Neural cell (in vitro differentiated cells): Measurements from ENCODE around the gene KANSL3. TPM values are rescaled to one million over a fixed set of nuclear protein-coding genes. Genes with fewer than 3 reads are reported as not detected.

Experiments
- H2AFZ ChIP-seq: fragments of 200-600, 300-800 bp; sonication (generic), shearing (Covaris generic); 2 replicates; pipeline ENCODE4 v1.6.0; 2014; ENCODE audit warnings: low read depth, mild to moderate bottlenecking, antibody characterized with exemption, low read length, moderate library complexity
- H3F3A ChIP-seq: fragments of 200-600 bp; shearing (Covaris generic); 2 replicates; pipeline ENCODE4 v1.6.1; 2016; ENCODE audit warnings: mild to moderate bottlenecking, moderate library complexity, mixed read lengths, antibody characterized with exemption, low read length; ENCODE audit not compliant: insufficient read depth, poor library complexity, severe bottlenecking
- H3K27ac ChIP-seq: fragments of 200-600, 300-800 bp; sonication (generic), shearing (Covaris generic); 2 replicates; pipeline ENCODE4 v1.5.1; 2014; ENCODE audit warnings: mild to moderate bottlenecking, low read length, moderate library complexity
- H3K27me3 ChIP-seq: fragments of 300-800, 200-600 bp; sonication (generic), shearing (Covaris generic); 2 replicates; pipeline ENCODE4 v1.6.0; 2014; ENCODE audit warnings: mild to moderate bottlenecking, low read depth, low read length, moderate library complexity; ENCODE audit not compliant: insufficient read depth
- H3K36me3 ChIP-seq: fragments of 300-800, 200-600 bp; sonication (generic), shearing (Covaris generic); 2 replicates; pipeline ENCODE4 v1.5.1; 2014; ENCODE audit warnings: mild to moderate bottlenecking, antibody characterized with exemption, low read length, moderate library complexity; ENCODE audit not compliant: insufficient read depth
- H3K4me2 ChIP-seq: fragments of 300-800, 200-600 bp; sonication (generic), shearing (Covaris generic); 2 replicates; pipeline ENCODE4 v1.6.0; 2014; ENCODE audit warnings: mild to moderate bottlenecking, low read length
- H3K4me3 ChIP-seq: fragments of 300-800, 200-600 bp; sonication (generic), shearing (Covaris generic); 2 replicates; pipeline ENCODE4 v1.5.1; 2014; ENCODE audit warnings: mild to moderate bottlenecking, low read length, moderate library complexity
- H3K79me2 ChIP-seq: fragments of 200-600 bp; shearing (Covaris generic); replicated peaks from 2 replicates; pipeline ENCODE4 v1.6.0; 2014; ENCODE audit warnings: mild to moderate bottlenecking, low read length, moderate library complexity; ENCODE audit not compliant: insufficient read depth
- H3K9ac ChIP-seq: fragments of 300-800, 200-600 bp; sonication (generic), shearing (Covaris generic); 2 replicates; pipeline ENCODE4 v1.6.1; 2016; ENCODE audit warnings: mild to moderate bottlenecking, low read length, mixed read lengths
- H3K9me2 ChIP-seq: fragments of 200-600 bp; shearing (Covaris generic); 2 replicates; pipeline ENCODE4 v1.6.1; 2016; ENCODE audit warnings: mild to moderate bottlenecking, low read length, mixed read lengths; ENCODE audit not compliant: insufficient read depth
- H3K9me3 ChIP-seq: fragments of 200-600, 300-800 bp; sonication (generic), shearing (Covaris generic); 2 replicates; pipeline ENCODE4 v1.6.1; 2016; ENCODE audit warnings: mild to moderate bottlenecking, mixed run types, low read length, moderate library complexity, mixed read lengths
- H4K20me1 ChIP-seq: fragments of 200-600 bp; shearing (Covaris generic); 2 replicates; pipeline ENCODE4 v1.6.1; 2016; ENCODE audit warnings: mild to moderate bottlenecking, mixed run types; ENCODE audit not compliant: insufficient read depth
- EP300 ChIP-seq: fragments of 450-650 bp; conservative IDR thresholded peaks from 2 replicates; pipeline ENCODE4 v1.6.1; 2014; ENCODE audit warnings: antibody characterized with exemption, mild to moderate bottlenecking, moderate library complexity; ENCODE audit not compliant: poor library complexity, severe bottlenecking
- EZH2 ChIP-seq: fragments of 200-600, 300-800 bp; shearing (Covaris generic), sonication (generic); IDR thresholded peaks from 2 replicates; pipeline ENCODE4 v1.6.1; 2014; ENCODE audit warnings: antibody characterized with exemption, low read length, borderline replicate concordance, mild to moderate bottlenecking; ENCODE audit not compliant: insufficient read depth, poor library complexity, severe bottlenecking
- MXI1 ChIP-seq: fragments of 450-650 bp; conservative IDR thresholded peaks from 2 replicates; pipeline ENCODE4 v1.6.1; 2014; ENCODE audit warnings: antibody characterized with exemption, mild to moderate bottlenecking; ENCODE audit not compliant: poor library complexity, severe bottlenecking
- POLR2AphosphoS5 ChIP-seq: IDR thresholded peaks from 2 replicates; pipeline ENCODE4 v1.6.1; 2012
- RAD21 ChIP-seq: fragments of 450-650 bp; conservative IDR thresholded peaks from 2 replicates; pipeline ENCODE4 v1.6.1; 2014; ENCODE audit warnings: antibody characterized with exemption, mild to moderate bottlenecking, moderate library complexity
- SMC3 ChIP-seq: fragments of 450-650 bp; conservative IDR thresholded peaks from 2 replicates; pipeline ENCODE4 v1.6.1; 2014; ENCODE audit warnings: antibody characterized with exemption, mild to moderate bottlenecking, moderate library complexity; ENCODE audit not compliant: poor library complexity
- TAF1 ChIP-seq: IDR thresholded peaks from 2 replicates; pipeline ENCODE4 v1.6.1; 2012; ENCODE audit warnings: low read depth
- polyA plus RNA-seq: library from polyadenylated mRNA; depleted of rRNA; stranded (reverse); fragments of >200 nt; gene quantifications from 2 replicates; pipeline ENCODE4 v1.2.3, GENCODE V29; 2014
- TF ChIP-seq, protein P1 (sequence below): IDR thresholded peaks from 2 replicates; pipeline ENCODE4 v1.6.1; 2012; ENCODE audit warnings: borderline replicate concordance
- TF ChIP-seq, protein P2 (sequence below): fragments of 450-650 bp; IDR thresholded peaks from 2 replicates; pipeline ENCODE4 v1.5.1; 2014; ENCODE audit warnings: antibody characterized with exemption, mild to moderate bottlenecking, moderate library complexity; ENCODE audit not compliant: poor library complexity, severe bottlenecking

Gene KANSL3
- polyA plus RNA-seq, 1 donor from 2014 or later = 37.7 TPM

DNA sequence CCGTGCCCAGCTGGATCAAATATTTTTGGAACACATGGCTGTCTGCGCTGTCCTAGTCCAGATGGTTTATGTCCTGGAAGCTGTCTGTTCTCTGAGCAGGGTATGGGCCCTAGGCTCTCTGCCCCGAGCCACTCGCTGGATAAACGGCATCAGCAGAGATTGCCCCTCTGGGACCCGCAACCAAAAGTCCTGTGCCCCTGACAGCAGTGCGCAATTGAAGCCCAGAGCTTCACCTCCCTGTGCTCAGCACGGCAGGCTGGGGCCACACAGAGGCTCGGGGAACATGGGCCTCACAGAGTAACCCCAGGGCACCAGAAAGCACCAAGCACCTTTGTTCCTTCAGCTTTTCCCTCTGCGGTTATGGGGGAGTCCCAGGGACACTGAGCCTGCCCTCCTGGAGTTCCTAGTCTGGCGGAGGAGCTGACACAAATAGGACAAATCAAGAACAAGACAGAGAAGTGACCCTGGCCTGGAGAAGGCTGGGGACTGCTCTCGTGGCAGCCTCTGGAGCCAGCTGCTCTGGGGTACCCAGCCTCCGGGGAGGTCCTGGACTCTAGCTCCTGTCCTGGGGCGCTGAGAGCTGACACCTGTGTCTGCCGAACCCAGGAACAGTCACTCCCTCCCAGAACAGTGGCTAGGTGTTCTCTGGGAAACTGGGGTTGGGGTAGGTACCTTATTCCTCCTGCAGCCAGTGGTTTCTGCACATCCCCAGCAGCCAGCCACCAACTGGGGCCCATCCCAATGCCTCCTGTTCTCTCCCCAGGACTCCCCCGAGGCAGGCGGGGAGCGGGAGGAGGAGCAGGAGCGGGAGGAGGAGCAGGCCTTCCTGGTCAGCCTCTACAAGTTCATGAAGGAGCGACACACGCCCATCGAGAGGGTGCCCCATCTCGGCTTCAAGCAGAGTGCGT is 89.3 kb downstream of the KANSL3 start:
- H3K79me2 ChIP-seq = no peaks in the 10 kb centered on the region
- no peaks in the 10 kb centered on the region for H3F3A ChIP-seq
- H3K27me3 ChIP-seq = no peaks in the 10 kb centered on the region
- no peaks in the 10 kb centered on the region for H3K36me3 ChIP-seq
- no peak overlapping the region for H3K4me3 ChIP-seq
- no peaks in the 10 kb centered on the region for H3K9me3 ChIP-seq
- H3K4me2 ChIP-seq = no peak overlapping the region
- no peak overlapping the region for H3K9ac ChIP-seq
- H4K20me1 ChIP-seq = no peaks in the 10 kb centered on the region
- H3K27ac ChIP-seq = no peak overlapping the region
- TF ChIP-seq, protein P1, sequence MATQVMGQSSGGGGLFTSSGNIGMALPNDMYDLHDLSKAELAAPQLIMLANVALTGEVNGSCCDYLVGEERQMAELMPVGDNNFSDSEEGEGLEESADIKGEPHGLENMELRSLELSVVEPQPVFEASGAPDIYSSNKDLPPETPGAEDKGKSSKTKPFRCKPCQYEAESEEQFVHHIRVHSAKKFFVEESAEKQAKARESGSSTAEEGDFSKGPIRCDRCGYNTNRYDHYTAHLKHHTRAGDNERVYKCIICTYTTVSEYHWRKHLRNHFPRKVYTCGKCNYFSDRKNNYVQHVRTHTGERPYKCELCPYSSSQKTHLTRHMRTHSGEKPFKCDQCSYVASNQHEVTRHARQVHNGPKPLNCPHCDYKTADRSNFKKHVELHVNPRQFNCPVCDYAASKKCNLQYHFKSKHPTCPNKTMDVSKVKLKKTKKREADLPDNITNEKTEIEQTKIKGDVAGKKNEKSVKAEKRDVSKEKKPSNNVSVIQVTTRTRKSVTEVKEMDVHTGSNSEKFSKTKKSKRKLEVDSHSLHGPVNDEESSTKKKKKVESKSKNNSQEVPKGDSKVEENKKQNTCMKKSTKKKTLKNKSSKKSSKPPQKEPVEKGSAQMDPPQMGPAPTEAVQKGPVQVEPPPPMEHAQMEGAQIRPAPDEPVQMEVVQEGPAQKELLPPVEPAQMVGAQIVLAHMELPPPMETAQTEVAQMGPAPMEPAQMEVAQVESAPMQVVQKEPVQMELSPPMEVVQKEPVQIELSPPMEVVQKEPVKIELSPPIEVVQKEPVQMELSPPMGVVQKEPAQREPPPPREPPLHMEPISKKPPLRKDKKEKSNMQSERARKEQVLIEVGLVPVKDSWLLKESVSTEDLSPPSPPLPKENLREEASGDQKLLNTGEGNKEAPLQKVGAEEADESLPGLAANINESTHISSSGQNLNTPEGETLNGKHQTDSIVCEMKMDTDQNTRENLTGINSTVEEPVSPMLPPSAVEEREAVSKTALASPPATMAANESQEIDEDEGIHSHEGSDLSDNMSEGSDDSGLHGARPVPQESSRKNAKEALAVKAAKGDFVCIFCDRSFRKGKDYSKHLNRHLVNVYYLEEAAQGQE = no peak
- TF ChIP-seq MXI1 (no peak), EZH2 (no peak), TAF1 (no peak), RAD21 (no peak)
- TF ChIP-seq, protein P2, sequence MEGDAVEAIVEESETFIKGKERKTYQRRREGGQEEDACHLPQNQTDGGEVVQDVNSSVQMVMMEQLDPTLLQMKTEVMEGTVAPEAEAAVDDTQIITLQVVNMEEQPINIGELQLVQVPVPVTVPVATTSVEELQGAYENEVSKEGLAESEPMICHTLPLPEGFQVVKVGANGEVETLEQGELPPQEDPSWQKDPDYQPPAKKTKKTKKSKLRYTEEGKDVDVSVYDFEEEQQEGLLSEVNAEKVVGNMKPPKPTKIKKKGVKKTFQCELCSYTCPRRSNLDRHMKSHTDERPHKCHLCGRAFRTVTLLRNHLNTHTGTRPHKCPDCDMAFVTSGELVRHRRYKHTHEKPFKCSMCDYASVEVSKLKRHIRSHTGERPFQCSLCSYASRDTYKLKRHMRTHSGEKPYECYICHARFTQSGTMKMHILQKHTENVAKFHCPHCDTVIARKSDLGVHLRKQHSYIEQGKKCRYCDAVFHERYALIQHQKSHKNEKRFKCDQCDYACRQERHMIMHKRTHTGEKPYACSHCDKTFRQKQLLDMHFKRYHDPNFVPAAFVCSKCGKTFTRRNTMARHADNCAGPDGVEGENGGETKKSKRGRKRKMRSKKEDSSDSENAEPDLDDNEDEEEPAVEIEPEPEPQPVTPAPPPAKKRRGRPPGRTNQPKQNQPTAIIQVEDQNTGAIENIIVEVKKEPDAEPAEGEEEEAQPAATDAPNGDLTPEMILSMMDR = no peak
- no peak overlapping the region for H2AFZ ChIP-seq
- no peaks in the 10 kb centered on the region for H3K9me2 ChIP-seq

DNA sequence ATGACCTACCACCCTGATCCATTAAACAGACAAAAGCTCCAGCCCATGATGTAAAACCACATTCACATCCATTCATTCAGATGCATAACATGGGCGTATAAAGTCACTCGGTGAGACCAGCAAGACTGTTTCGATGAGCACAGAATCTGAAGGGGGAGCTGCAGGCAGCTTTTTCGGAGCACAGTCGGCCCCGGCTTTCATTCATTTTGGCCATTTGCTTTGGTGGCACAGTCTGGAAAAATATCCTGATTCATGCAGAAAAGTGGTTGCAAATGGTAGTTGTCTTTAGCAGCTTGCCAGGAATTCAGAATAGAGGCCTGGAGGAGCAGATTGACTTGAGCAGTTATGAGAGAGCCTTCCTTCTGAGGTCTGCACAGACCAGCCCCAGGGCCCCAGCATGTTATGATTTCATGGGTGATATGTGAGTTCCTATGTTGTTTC is 90.4 kb downstream of the KANSL3 start:
- H3K9me2 ChIP-seq = no peaks in the 10 kb centered on the region
- H3K9me3 ChIP-seq = no peaks in the 10 kb centered on the region
- H4K20me1 ChIP-seq = no peaks in the 10 kb centered on the region
- H3K27me3 ChIP-seq = no peaks in the 10 kb centered on the region
- no peaks in the 10 kb centered on the region for H3F3A ChIP-seq
- H3K27ac ChIP-seq = no peak overlapping the region
- no peaks in the 10 kb centered on the region for H3K36me3 ChIP-seq
- no peak overlapping the region for H2AFZ ChIP-seq
- H3K4me3 ChIP-seq = no peak overlapping the region
- no peak overlapping the region for H3K9ac ChIP-seq
- no peaks in the 10 kb centered on the region for H3K79me2 ChIP-seq
- TF ChIP-seq, protein P1 = no peak
- no peak for TF ChIP-seq MXI1
- TF ChIP-seq SMC3 = no peak
- no peak for TF ChIP-seq EP300
- no peak for TF ChIP-seq TAF1
- no peak for TF ChIP-seq RAD21
- no peak for TF ChIP-seq POLR2AphosphoS5
- TF ChIP-seq EZH2 = no peak
- TF ChIP-seq, protein P2 = no peak
- no peak overlapping the region for H3K4me2 ChIP-seq
